Measurements from ENCODE around the gene RPRD1B. TPM values are rescaled to one million over a fixed set of nuclear protein-coding genes. Genes with fewer than 3 reads are reported as not detected.

Gene RPRD1B
- total RNA-seq, 4 donors from 2014 or later = 18.9 to 28.7 (median 25.4) TPM

GRCh38 chr20:37995856-37996605, 37.5 kb upstream of the RPRD1B start:
- no peak for TF ChIP-seq CTCF (IDR thresholded peaks at IDR 0.05; ENCODE audit: low read depth)

- no peak for TF ChIP-seq CTCF (IDR thresholded peaks at IDR 0.05; ENCODE audit: low read depth)
These were observed 36.0 kb upstream of the RPRD1B start for GRCh38 chr20:37997516-37997915.

GRCh38 chr20:37999526-38000263, 33.9 kb upstream of the RPRD1B start:
- TF ChIP-seq CTCF (IDR thresholded peaks at IDR 0.05; ENCODE audit: low read depth) = no peak

GRCh38 chr20:38000293-38000692, 33.3 kb upstream of the RPRD1B start:
- no peak for TF ChIP-seq CTCF (IDR thresholded peaks at IDR 0.05; ENCODE audit: low read depth)

GRCh38 chr20:38001173-38001875, 32.2 kb upstream of the RPRD1B start:
- TF ChIP-seq CTCF (IDR thresholded peaks at IDR 0.05; ENCODE audit: low read depth) = no peak

GRCh38 chr20:38001981-38002380, 31.6 kb upstream of the RPRD1B start:
- TF ChIP-seq CTCF (IDR thresholded peaks at IDR 0.05; ENCODE audit: low read depth) = no peak

- TF ChIP-seq CTCF (IDR thresholded peaks at IDR 0.05; ENCODE audit: low read depth) = no peak
These were observed 31.1 kb upstream of the RPRD1B start for GRCh38 chr20:38002422-38002821.

Measured in subcutaneous adipose tissue (tissue), 4 donors.